GM21528 (cell line): Measurements from ENCODE around the gene DCANP1.
"Not testable (repeated sequence)": the region's sequence is repeated elsewhere in the genome, so short reads cannot be mapped to it uniquely, and the experiment has no call there.

Experiments used
- ATAC-seq: cut with Tn5 transposase; IDR thresholded peaks from one replicate; pipeline ENCODE4 v1.9.1; 2021; ENCODE audit warnings: mild to moderate bottlenecking, moderate library complexity; ENCODE audit not compliant: unreplicated experiment, low FRiP score

The DCANP1 gene

GRCh38 chr5:135447298-135447929 lies at the start of gene DCANP1:
TSS of gene DCANP1 (minus strand) at chr5:135447348. CDS start at chr5:135447108, 240 bp downstream.
- ATAC-seq, result no peak

- ATAC-seq, result not testable (repeated sequence)
Measured at GRCh38 chr5:135495531-135495930, 48.4 kb upstream of the DCANP1 start.

- ATAC-seq, result no peak
Measured at GRCh38 chr5:135494196-135494595, 47.0 kb upstream of the DCANP1 start.

GRCh38 chr5:135493406-135494180 lies 46.4 kb upstream of the DCANP1 start:
- ATAC-seq, result no peak

- no peak for ATAC-seq
Measured at GRCh38 chr5:135492319-135492626, 45.1 kb upstream of the DCANP1 start.

GRCh38 chr5:135491552-135492318 lies 44.6 kb upstream of the DCANP1 start:
- no peak for ATAC-seq

- ATAC-seq, result no peak
Measured at GRCh38 chr5:135491038-135491551, 43.9 kb upstream of the DCANP1 start.

- ATAC-seq, result no peak
Measured at GRCh38 chr5:135490245-135491037, 43.3 kb upstream of the DCANP1 start.

- ATAC-seq, result no peak
Measured at GRCh38 chr5:135489466-135490244, 42.5 kb upstream of the DCANP1 start.

- ATAC-seq, result no peak
Measured at GRCh38 chr5:135488727-135489465, 41.7 kb upstream of the DCANP1 start.

GRCh38 chr5:135487839-135488514 lies 40.8 kb upstream of the DCANP1 start:
- ATAC-seq, result no peak

GRCh38 chr5:135487037-135487395 lies 39.9 kb upstream of the DCANP1 start:
- no peak for ATAC-seq

GRCh38 chr5:135486131-135487036 lies 39.2 kb upstream of the DCANP1 start:
- no peak for ATAC-seq

- no peak for ATAC-seq
Measured at GRCh38 chr5:135484674-135485086, 37.5 kb upstream of the DCANP1 start.

GRCh38 chr5:135483254-135483653 lies 36.1 kb upstream of the DCANP1 start:
- ATAC-seq, result no peak

GRCh38 chr5:135482381-135482933 lies 35.3 kb upstream of the DCANP1 start:
- no peak for ATAC-seq

GRCh38 chr5:135481909-135482311 lies 34.8 kb upstream of the DCANP1 start:
- ATAC-seq, result no peak
